Neural cell (in vitro differentiated cells): ENCODE measurements around the gene DCK.

Experiments used
- CTCF ChIP-seq: fragments of 450-650 bp; IDR thresholded peaks from 2 replicates; pipeline ENCODE4 v1.5.1; 2014; ENCODE audit warnings: antibody characterized with exemption, mild to moderate bottlenecking, moderate library complexity; ENCODE audit not compliant: poor library complexity, severe bottlenecking
- EP300 ChIP-seq: fragments of 450-650 bp; conservative IDR thresholded peaks from 2 replicates; pipeline ENCODE4 v1.6.1; 2014; ENCODE audit warnings: antibody characterized with exemption, mild to moderate bottlenecking, moderate library complexity; ENCODE audit not compliant: poor library complexity, severe bottlenecking
- POLR2AphosphoS5 ChIP-seq: IDR thresholded peaks from 2 replicates; pipeline ENCODE4 v1.6.1; 2012
- TAF1 ChIP-seq: IDR thresholded peaks from 2 replicates; pipeline ENCODE4 v1.6.1; 2012; ENCODE audit warnings: low read depth

- TF ChIP-seq POLR2AphosphoS5 = no peak
- no peak for TF ChIP-seq EP300
- no peak for TF ChIP-seq TAF1
- peak; percentile 51 for TF ChIP-seq CTCF
Measured at GRCh38 chr4:71009890-71010588, 16.6 kb downstream of the DCK start.
